HUES64 (cell line): ENCODE results near the gene GADD45A. TPM values are rescaled to one million over a fixed set of nuclear protein-coding genes. Genes with fewer than 3 reads are reported as not detected.

ENCODE experiments used
- H3K27ac ChIP-seq: 2 replicates; pipeline ENCODE4 v1.7.0; 2013; ENCODE audit warnings: low read depth, low read length, inconsistent platforms
- H3K27me3 ChIP-seq: 2 replicates; pipeline ENCODE4 v1.6.1; 2013; ENCODE audit warnings: mild to moderate bottlenecking, low read length; ENCODE audit not compliant: insufficient read depth
- H3K36me3 ChIP-seq: 2 replicates; pipeline ENCODE4 v1.6.1; 2013; ENCODE audit warnings: mild to moderate bottlenecking, low read length; ENCODE audit not compliant: insufficient read depth
- H3K4me1 ChIP-seq: 2 replicates; pipeline ENCODE4 v1.6.1; 2013; ENCODE audit warnings: mild to moderate bottlenecking, low read length, moderate library complexity; ENCODE audit not compliant: insufficient read depth
- H3K4me3 ChIP-seq: 2 replicates; pipeline ENCODE4 v1.5.1; 2013; ENCODE audit warnings: mild to moderate bottlenecking, low read length, moderate library complexity
- H3K9ac ChIP-seq: 2 replicates; pipeline ENCODE4 v1.6.1; 2013; ENCODE audit warnings: mild to moderate bottlenecking, low read depth, low read length
- H3K9me3 ChIP-seq: 2 replicates; pipeline ENCODE4 v1.6.1; 2013; ENCODE audit warnings: low read depth, low read length; ENCODE audit not compliant: insufficient read depth
- WGBS: fragments of 150-250, 120-280 bp; methylation state at CpG from one replicate; pipeline ENCODE4 v1.1.7; 2013; ENCODE audit warnings: missing lambda C conversion rate; 5-methylcytosine and 5-hydroxymethylcytosine counted together
- polyA plus RNA-seq, 2 experiments: library from polyadenylated mRNA; stranded (reverse); fragments of 50-300 nt; gene quantifications; one replicate each; pipeline ENCODE4 v1.2.3, GENCODE V29; 2013

GADD45A gene
- polyA plus RNA-seq (2013, experiment 1 of 2), result 12.3 TPM
- polyA plus RNA-seq (2013, experiment 2 of 2), result 14.5 TPM

- Histone ChIP-seq H3K4me3 (peak within 1 kb of the TSS; percentile 85), H3K27me3 (no peaks in the 10 kb centered on the region), H3K9ac (peak within 1 kb of the TSS; percentile 88), H3K36me3 (peaks cover 33% of the 10 kb centered on the region), H3K9me3 (no peaks in the 10 kb centered on the region), H3K4me1 (peaks cover 24% of the 10 kb centered on the region), H3K27ac (peak within 1 kb of the TSS; percentile 63)
- WGBS, result 2% methylated on average over 39 of the region's 39 CpGs
Observed at GRCh38 chr1:67685067-67685557, at the start of gene GADD45A. GADD45A (plus strand) TSS chr1:67685201; CDS start chr1:67685495, 294 bp downstream.

GRCh38 chr1:67636146-67636545, 48.9 kb upstream of the GADD45A start:
- H3K27me3 ChIP-seq, result no peaks in the 10 kb centered on the region
- H3K9ac ChIP-seq, result no peak overlapping the region
- H3K27ac ChIP-seq, result no peak overlapping the region
- H3K9me3 ChIP-seq, result no peaks in the 10 kb centered on the region
- no peak overlapping the region for H3K4me3 ChIP-seq
- H3K4me1 ChIP-seq, result no peaks in the 10 kb centered on the region
- no peaks in the 10 kb centered on the region for H3K36me3 ChIP-seq

- H3K27me3 ChIP-seq, result no peaks in the 10 kb centered on the region
Observed at GRCh38 chr1:67639361-67639760, 45.6 kb upstream of the GADD45A start.

GRCh38 chr1:67642629-67643028, 42.4 kb upstream of the GADD45A start:
- Histone ChIP-seq H3K27me3 (no peaks in the 10 kb centered on the region), H3K36me3 (no peaks in the 10 kb centered on the region), H3K27ac (no peak overlapping the region), H3K4me1 (peaks cover 27% of the 10 kb centered on the region; the same call in 1 of the 2 replicates), H3K4me3 (no peak overlapping the region), H3K9ac (no peak overlapping the region), H3K9me3 (no peaks in the 10 kb centered on the region)
- 76% methylated on average over 9 of the region's 9 CpGs for WGBS

More at GRCh38 chr1:67639361-67639760, 45.6 kb upstream of the GADD45A start:
- Histone ChIP-seq H3K36me3 (no peaks in the 10 kb centered on the region), H3K27ac (no peak overlapping the region), H3K4me3 (no peak overlapping the region), H3K4me1 (peaks cover 7% of the 10 kb centered on the region; the same call in 1 of the 2 replicates), H3K9ac (no peak overlapping the region), H3K9me3 (no peaks in the 10 kb centered on the region)
- 83% methylated on average over 6 of the region's 6 CpGs for WGBS

- Histone ChIP-seq H3K27me3 (no peaks in the 10 kb centered on the region), H3K36me3 (no peaks in the 10 kb centered on the region), H3K4me1 (peaks cover 27% of the 10 kb centered on the region; the same call in 1 of the 2 replicates), H3K9me3 (no peaks in the 10 kb centered on the region), H3K9ac (no peak overlapping the region), H3K4me3 (no peak overlapping the region), H3K27ac (no peak overlapping the region)
- 91% methylated on average over 3 of the region's 3 CpGs for whole genome bisulfite sequencing
Observed at GRCh38 chr1:67644566-67644965, 40.4 kb upstream of the GADD45A start.

GRCh38 chr1:67645495-67646144, 39.4 kb upstream of the GADD45A start:
- 88% methylated on average over 3 of the region's 3 CpGs for WGBS

GRCh38 chr1:67646145-67647035, 38.6 kb upstream of the GADD45A start:
- H3K36me3 ChIP-seq, result no peaks in the 10 kb centered on the region
- H3K9ac ChIP-seq, result peak overlapping the region; percentile 33; the same call in 1 of the 2 replicates
- no peak overlapping the region for H3K27ac ChIP-seq
- H3K4me1 ChIP-seq, result peaks cover 27% of the 10 kb centered on the region; the same call in 1 of the 2 replicates
- no peaks in the 10 kb centered on the region for H3K27me3 ChIP-seq
- no peaks in the 10 kb centered on the region for H3K9me3 ChIP-seq
- 83% methylated on average over 3 of the region's 3 CpGs for WGBS
- no peak overlapping the region for H3K4me3 ChIP-seq

More at GRCh38 chr1:67645495-67646144, 39.4 kb upstream of the GADD45A start:
- H3K4me1 ChIP-seq, result peaks cover 27% of the 10 kb centered on the region; the same call in 1 of the 2 replicates
- H3K4me3 ChIP-seq, result no peak overlapping the region
- H3K36me3 ChIP-seq, result no peaks in the 10 kb centered on the region
- H3K9ac ChIP-seq, result peak overlapping the region; percentile 33; the same call in 1 of the 2 replicates
- H3K27ac ChIP-seq, result no peak overlapping the region
- H3K27me3 ChIP-seq, result no peaks in the 10 kb centered on the region
- H3K9me3 ChIP-seq, result no peaks in the 10 kb centered on the region

- H3K4me3 ChIP-seq, result no peak overlapping the region
- H3K27me3 ChIP-seq, result no peaks in the 10 kb centered on the region
- 0 out of 2 replicates have a peak overlapping the region, but pooled peaks have one; percentile 2 for H3K9ac ChIP-seq
- H3K27ac ChIP-seq, result no peak overlapping the region
- WGBS, result 80% methylated on average over 7 of the region's 7 CpGs
- H3K9me3 ChIP-seq, result no peaks in the 10 kb centered on the region
- H3K4me1 ChIP-seq, result peaks cover 27% of the 10 kb centered on the region; the same call in 1 of the 2 replicates
- H3K36me3 ChIP-seq, result no peaks in the 10 kb centered on the region
Observed at GRCh38 chr1:67647036-67647798, 37.8 kb upstream of the GADD45A start.

GRCh38 chr1:67647814-67648358, 37.1 kb upstream of the GADD45A start:
- H3K27ac ChIP-seq, result no peak overlapping the region
- H3K4me1 ChIP-seq, result peaks cover 23% of the 10 kb centered on the region; the same call in 1 of the 2 replicates
- H3K27me3 ChIP-seq, result no peaks in the 10 kb centered on the region
- no peaks in the 10 kb centered on the region for H3K9me3 ChIP-seq
- 90% methylated on average over 3 of the region's 3 CpGs for WGBS
- H3K36me3 ChIP-seq, result no peaks in the 10 kb centered on the region
- no peak overlapping the region for H3K4me3 ChIP-seq
- no peak overlapping the region for H3K9ac ChIP-seq

- H3K27ac ChIP-seq, result no peak overlapping the region
- no peaks in the 10 kb centered on the region for H3K27me3 ChIP-seq
- no peak overlapping the region for H3K9ac ChIP-seq
- no peak overlapping the region for H3K4me3 ChIP-seq
- peaks cover 20% of the 10 kb centered on the region; the same call in 1 of the 2 replicates for H3K4me1 ChIP-seq
- H3K36me3 ChIP-seq, result no peaks in the 10 kb centered on the region
- H3K9me3 ChIP-seq, result no peaks in the 10 kb centered on the region
- WGBS, result 75% methylated on average over 6 of the region's 6 CpGs
Observed at GRCh38 chr1:67648582-67649326, 36.2 kb upstream of the GADD45A start.
